ENCODE measurements around the gene TGFB2. TPM values are rescaled to one million over a fixed set of nuclear protein-coding genes. Genes with fewer than 3 reads are reported as not detected.

Gene TGFB2
- total and polyA plus RNA-seq, 2 experiments from 2014 or later: 0.31 to 1.4 TPM

GRCh38 chr1:218330043-218330623 is 15.0 kb upstream of the TGFB2 start:
- no peaks in the 10 kb centered on the region for H3F3A ChIP-seq (replicated peaks; ENCODE audit: low read depth)
- H3K27me3 ChIP-seq (ENCODE audit: insufficient read depth): no peaks in the 10 kb centered on the region
- Mint-ChIP-seq H3K9me3 (no peaks in the 10 kb centered on the region), H3K27me3 (ENCODE audit: insufficient read depth, low read depth, poor library complexity) (no peaks in the 10 kb centered on the region), H3K27ac (no peak overlapping the region), H3K4me1 (peaks cover 3% of the 10 kb centered on the region; the same call in 2 of the 3 replicates), H3K36me3 (ENCODE audit: low read depth) (peaks cover 29% of the 10 kb centered on the region; the same call in 2 of the 3 replicates), H3K4me3 (no peak overlapping the region)
- no peak overlapping the region for H3K27ac ChIP-seq (ENCODE audit: low read depth)
- no peaks in the 10 kb centered on the region for H3K4me1 ChIP-seq (ENCODE audit: insufficient read depth)
- H3K9me2 ChIP-seq (ENCODE audit: insufficient read depth): no peaks in the 10 kb centered on the region
- peaks cover 11% of the 10 kb centered on the region for H3K79me2 ChIP-seq (replicated peaks; ENCODE audit: insufficient read depth)
- ATAC-seq (no peak), DNase-seq (ENCODE audit: low spot score) (peak; percentile 48)
- no peaks in the 10 kb centered on the region for H4K20me1 ChIP-seq (replicated peaks; ENCODE audit: insufficient read depth)
- TF ChIP-seq JUNB (IDR thresholded peaks at IDR 0.05; ENCODE audit: unreplicated experiment) (no peak), CTCF (conservative IDR thresholded peaks at IDR 0.05; ENCODE audit: low read depth in 2 of 2) (peak in 1 of 2 experiments; percentile 76)
- H3K4me3 ChIP-seq: no peak overlapping the region
- no peak overlapping the region for H3K4me2 ChIP-seq
- no peak overlapping the region for H2AFZ ChIP-seq
- no peaks in the 10 kb centered on the region; the same call in 1 of the 2 replicates for H3K36me3 ChIP-seq (ENCODE audit: insufficient read depth)

DNA sequence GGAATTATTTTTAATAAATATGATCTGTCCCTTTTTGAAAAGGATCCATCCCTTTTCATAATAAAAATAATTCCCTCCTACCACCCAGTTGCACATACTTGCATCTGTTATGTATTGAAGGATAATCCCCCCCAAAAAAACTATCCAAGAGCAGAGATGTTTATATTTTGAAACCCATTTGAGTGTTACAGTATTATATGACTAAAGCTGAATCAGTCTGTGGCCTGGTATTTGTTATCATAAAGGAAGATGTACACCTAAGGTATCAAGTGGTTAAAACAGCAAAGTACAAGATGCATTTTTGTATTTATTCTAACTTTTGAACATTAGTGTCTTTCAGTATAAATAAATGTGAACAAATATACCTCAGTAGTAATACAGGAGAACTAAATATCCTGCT is 12.7 kb upstream of the TGFB2 start:
- no peaks in the 10 kb centered on the region for H3K9me2 ChIP-seq (ENCODE audit: insufficient read depth)
- H3F3A ChIP-seq (replicated peaks; ENCODE audit: low read depth): no peaks in the 10 kb centered on the region
- H3K36me3 ChIP-seq (ENCODE audit: insufficient read depth): no peaks in the 10 kb centered on the region; the same call in 1 of the 2 replicates
- peaks cover 29% of the 10 kb centered on the region; the same call in 2 of the 3 replicates for H3K36me3 Mint-ChIP-seq (ENCODE audit: low read depth)
- no peaks in the 10 kb centered on the region for H4K20me1 ChIP-seq (replicated peaks; ENCODE audit: insufficient read depth)
- no peaks in the 10 kb centered on the region for H3K27me3 ChIP-seq (ENCODE audit: insufficient read depth)
- H3K4me3 Mint-ChIP-seq: no peak overlapping the region
- H3K9me3 Mint-ChIP-seq: no peaks in the 10 kb centered on the region
- H2AFZ ChIP-seq: no peak overlapping the region
- DNase-seq (ENCODE audit: low spot score) (no peak), ATAC-seq (no peak)
- no peaks in the 10 kb centered on the region for H3K27me3 Mint-ChIP-seq (ENCODE audit: insufficient read depth, low read depth, poor library complexity)
- peaks cover 8% of the 10 kb centered on the region; the same call in 2 of the 3 replicates for H3K4me1 Mint-ChIP-seq
- H3K79me2 ChIP-seq (replicated peaks; ENCODE audit: insufficient read depth): no peaks in the 10 kb centered on the region; the same call in 1 of the 2 replicates
- H3K4me1 ChIP-seq (ENCODE audit: insufficient read depth): peaks cover 13% of the 10 kb centered on the region; the same call in 1 of the 2 replicates
- no peak overlapping the region for H3K4me2 ChIP-seq
- H3K4me3 ChIP-seq: no peak overlapping the region
- H3K27ac ChIP-seq (ENCODE audit: low read depth): no peak overlapping the region
- no peak overlapping the region for H3K27ac Mint-ChIP-seq
- TF ChIP-seq NANOG (IDR thresholded peaks at IDR 0.05; ENCODE audit: borderline replicate concordance) (no peak), CREB1 (CRISPR knock-in tag; IDR thresholded peaks at IDR 0.05; ENCODE audit: low read depth) (no peak), STAT1 (IDR thresholded peaks at IDR 0.05; ENCODE audit: unreplicated experiment) (no peak), CTCF (conservative IDR thresholded peaks at IDR 0.05; ENCODE audit: low read depth in 2 of 2) (no peak), ZNF462 (CRISPR knock-in tag; IDR thresholded peaks at IDR 0.05) (no peak), JUNB (IDR thresholded peaks at IDR 0.05; ENCODE audit: unreplicated experiment) (no peak), ZNF331 (CRISPR knock-in tag; IDR thresholded peaks at IDR 0.05; ENCODE audit: low read depth) (no peak), EZH2 (IDR thresholded peaks at IDR 0.05; ENCODE audit: low read depth, unreplicated experiment) (no peak)
- TF ChIP-seq, protein P1, sequence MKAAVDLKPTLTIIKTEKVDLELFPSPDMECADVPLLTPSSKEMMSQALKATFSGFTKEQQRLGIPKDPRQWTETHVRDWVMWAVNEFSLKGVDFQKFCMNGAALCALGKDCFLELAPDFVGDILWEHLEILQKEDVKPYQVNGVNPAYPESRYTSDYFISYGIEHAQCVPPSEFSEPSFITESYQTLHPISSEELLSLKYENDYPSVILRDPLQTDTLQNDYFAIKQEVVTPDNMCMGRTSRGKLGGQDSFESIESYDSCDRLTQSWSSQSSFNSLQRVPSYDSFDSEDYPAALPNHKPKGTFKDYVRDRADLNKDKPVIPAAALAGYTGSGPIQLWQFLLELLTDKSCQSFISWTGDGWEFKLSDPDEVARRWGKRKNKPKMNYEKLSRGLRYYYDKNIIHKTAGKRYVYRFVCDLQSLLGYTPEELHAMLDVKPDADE (IDR thresholded peaks at IDR 0.05): no peak

All from GM23338 (cell line).